ENCODE data around the gene AGPAT2. TPM values are rescaled to one million over a fixed set of nuclear protein-coding genes. Genes with fewer than 3 reads are reported as not detected.

The AGPAT2 gene
- total RNA-seq, 1 donor from 2014 or later = 30.8 TPM

- TF ChIP-seq CTCF (IDR thresholded peaks at IDR 0.05; ENCODE audit: insufficient read depth, low read depth, low read length) = no peak
- no peak for TF ChIP-seq EZH2 (IDR thresholded peaks at IDR 0.05; ENCODE audit: insufficient read depth, low read length)
- Mint-ChIP-seq H3K27ac (ENCODE audit: unreplicated experiment) (no peak overlapping the region), H3K4me1 (ENCODE audit: low read depth, unreplicated experiment) (peaks cover 1% of the 10 kb centered on the region), H3K27me3 (ENCODE audit: low read depth, unreplicated experiment) (peaks cover 8% of the 10 kb centered on the region), H3K4me3 (ENCODE audit: unreplicated experiment) (no peak overlapping the region), H3K9me3 (ENCODE audit: unreplicated experiment) (no peaks in the 10 kb centered on the region), H3K36me3 (ENCODE audit: low read depth, unreplicated experiment) (no peaks in the 10 kb centered on the region)
- Histone ChIP-seq H4K20me1 (ENCODE audit: insufficient read depth, low read length) (no peaks in the 10 kb centered on the region), H3K4me3 (ENCODE audit: insufficient read depth, low read depth, low read length) (no peak overlapping the region), H2AFZ (ENCODE audit: low read depth, low read length) (peak overlapping the region; percentile 83), H3K9me3 (ENCODE audit: insufficient read depth, low read depth, low read length) (no peaks in the 10 kb centered on the region), H3K4me1 (ENCODE audit: insufficient read depth, low read length) (peaks cover 6% of the 10 kb centered on the region), H3K9ac (ENCODE audit: low read length) (no peak overlapping the region), H3K27me3 (ENCODE audit: insufficient read depth, low read length) (no peaks in the 10 kb centered on the region), H3K27ac (ENCODE audit: low read depth, low read length) (no peak overlapping the region), H3K36me3 (ENCODE audit: insufficient read depth, low read length) (no peaks in the 10 kb centered on the region), H3K79me2 (ENCODE audit: insufficient read depth, low read length) (no peaks in the 10 kb centered on the region), H3K4me2 (ENCODE audit: low read length) (peak overlapping the region; percentile 36)
- FAIRE-seq (no peak), DNase-seq (ENCODE audit: low read depth) (no peak)
Observed at GRCh38 chr9:136656183-136656738, 31.0 kb downstream of the AGPAT2 start.

GRCh38 chr9:136655536-136656182, 31.6 kb downstream of the AGPAT2 start:
- no peak for FAIRE-seq
- no peak overlapping the region for H3K27ac Mint-ChIP-seq (ENCODE audit: unreplicated experiment)

More at GRCh38 chr9:136655536-136656182, 31.6 kb downstream of the AGPAT2 start:
- Histone ChIP-seq H3K9me3 (ENCODE audit: insufficient read depth, low read depth, low read length) (no peaks in the 10 kb centered on the region), H3K27me3 (ENCODE audit: insufficient read depth, low read length) (no peaks in the 10 kb centered on the region), H3K27ac (ENCODE audit: low read depth, low read length) (no peak overlapping the region), H3K79me2 (ENCODE audit: insufficient read depth, low read length) (no peaks in the 10 kb centered on the region), H3K4me1 (ENCODE audit: insufficient read depth, low read length) (peaks cover 6% of the 10 kb centered on the region), H2AFZ (ENCODE audit: low read depth, low read length) (peak overlapping the region; percentile 83), H4K20me1 (ENCODE audit: insufficient read depth, low read length) (no peaks in the 10 kb centered on the region), H3K4me3 (ENCODE audit: insufficient read depth, low read depth, low read length) (no peak overlapping the region), H3K4me2 (ENCODE audit: low read length) (peak overlapping the region; percentile 36), H3K36me3 (ENCODE audit: insufficient read depth, low read length) (no peaks in the 10 kb centered on the region), H3K9ac (ENCODE audit: low read length) (no peak overlapping the region)
- H3K4me3 Mint-ChIP-seq (ENCODE audit: unreplicated experiment) = peak overlapping the region; percentile 50
- no peak for DNase-seq (ENCODE audit: low read depth)
- H3K9me3 Mint-ChIP-seq (ENCODE audit: unreplicated experiment) = no peaks in the 10 kb centered on the region
- peaks cover 8% of the 10 kb centered on the region for H3K27me3 Mint-ChIP-seq (ENCODE audit: low read depth, unreplicated experiment)
- H3K4me1 Mint-ChIP-seq (ENCODE audit: low read depth, unreplicated experiment) = peaks cover 1% of the 10 kb centered on the region
- TF ChIP-seq CTCF (IDR thresholded peaks at IDR 0.05; ENCODE audit: insufficient read depth, low read depth, low read length) (no peak), EZH2 (IDR thresholded peaks at IDR 0.05; ENCODE audit: insufficient read depth, low read length) (no peak)
- H3K36me3 Mint-ChIP-seq (ENCODE audit: low read depth, unreplicated experiment) = no peaks in the 10 kb centered on the region
